Fibroblast of lung (primary cell): ENCODE results near the gene TMEM132E. TPM values are rescaled to one million over a fixed set of nuclear protein-coding genes. Genes with fewer than 3 reads are reported as not detected.

ENCODE experiments used
- DNase-seq, 2 donors: peaks; one replicate each; pipeline versions ENCODE4 v3.0.0 to v3.0.0-alpha.2; 2010; ENCODE audit warnings: low read depth in 2 of 2
- H2AFZ ChIP-seq: 2 replicates; pipeline ENCODE4 v1.5.1; 2012; ENCODE audit warnings: low read length, control low read depth, inconsistent platforms
- H3K27ac ChIP-seq: 2 replicates; pipeline ENCODE4 v1.5.1; 2011; ENCODE audit warnings: low read length, control low read depth; ENCODE audit not compliant: insufficient read depth
- H3K27me3 ChIP-seq: 2 replicates; pipeline ENCODE4 v1.5.1; 2011; ENCODE audit warnings: mild to moderate bottlenecking, low read length; ENCODE audit not compliant: control insufficient read depth, insufficient read depth
- H3K36me3 ChIP-seq: 2 replicates; pipeline ENCODE4 v1.5.1; 2011; ENCODE audit warnings: low read length; ENCODE audit not compliant: control insufficient read depth, insufficient read depth
- H3K4me1 ChIP-seq: 2 replicates; pipeline ENCODE4 v1.5.1; 2011; ENCODE audit warnings: low read length; ENCODE audit not compliant: control insufficient read depth, insufficient read depth; ENCODE audit errors: extremely low read depth
- H3K4me2 ChIP-seq: 2 replicates; pipeline ENCODE4 v1.5.1; 2011; ENCODE audit warnings: low read length, control low read depth; ENCODE audit not compliant: insufficient read depth; ENCODE audit errors: extremely low read depth
- H3K4me3 ChIP-seq, 4 experiments: fragments of 200-600 bp in 1 of 4; sonication (generic) in 1 of 4; replicated peaks in 1 of 4; 2 replicates each; pipeline ENCODE4 v1.5.1; 2011 to 2016; ENCODE audit warnings: low read length in 4 of 4, low read depth in 3 of 4, mild to moderate bottlenecking in 3 of 4, control low read depth in 2 of 4, inconsistent platforms in 1 of 4, mixed read lengths in 1 of 4; ENCODE audit not compliant: insufficient read depth in 1 of 4; ENCODE audit errors: control extremely low read depth in 1 of 4
- H3K79me2 ChIP-seq: 2 replicates; pipeline ENCODE4 v1.5.1; 2012; ENCODE audit warnings: mild to moderate bottlenecking, low read length, inconsistent platforms; ENCODE audit not compliant: control insufficient read depth, insufficient read depth
- H3K9ac ChIP-seq: 2 replicates; pipeline ENCODE4 v1.5.1; 2011; ENCODE audit warnings: mild to moderate bottlenecking, low read length, control low read depth; ENCODE audit not compliant: insufficient read depth
- H3K9me3 ChIP-seq: 2 replicates; pipeline ENCODE4 v1.5.1; 2012; ENCODE audit warnings: low read depth, low read length; ENCODE audit not compliant: control insufficient read depth, insufficient read depth
- H4K20me1 ChIP-seq: 2 replicates; pipeline ENCODE4 v1.5.1; 2011; ENCODE audit warnings: low read length; ENCODE audit not compliant: control insufficient read depth, insufficient read depth; ENCODE audit errors: extremely low read depth
- EZH2 ChIP-seq: IDR thresholded peaks from 2 replicates; pipeline ENCODE4 v1.5.1; 2012; ENCODE audit warnings: low read length, control low read depth, mild to moderate bottlenecking; ENCODE audit errors: missing control alignments
- polyA plus RNA-seq, 2 donors: library from polyadenylated mRNA; depleted of rRNA in 1 of 2; stranded (reverse) in 1 of 2; unstranded in 1 of 2; fragments of >200 nt; gene quantifications; 2 replicates each; pipeline ENCODE4 v1.2.1, GENCODE V29; 2011 to 2012; ENCODE audit warnings: missing spikeins in 1 of 2
- total RNA-seq: library from RNA; depleted of rRNA; stranded (reverse); fragments of >200 nt; gene quantifications from 2 replicates; pipeline ENCODE4 v1.2.1, GENCODE V29; 2014
- TF ChIP-seq, protein P1 (sequence below), 2 donors: IDR thresholded peaks in 1 of 2; conservative IDR thresholded peaks in 1 of 2; 1 replicate in 1 of 2; 2 replicates in 1 of 2; pipeline ENCODE4 v1.5.1; 2011 to 2012; ENCODE audit warnings: low read length in 2 of 2, control low read depth in 1 of 2, inconsistent platforms in 1 of 2, low read depth in 1 of 2, mild to moderate bottlenecking in 1 of 2

The TMEM132E gene
- total and polyA plus RNA-seq, 2 donors (not counting 1 experiment from before 2014, with no cell fraction given) = not detected

DNA sequence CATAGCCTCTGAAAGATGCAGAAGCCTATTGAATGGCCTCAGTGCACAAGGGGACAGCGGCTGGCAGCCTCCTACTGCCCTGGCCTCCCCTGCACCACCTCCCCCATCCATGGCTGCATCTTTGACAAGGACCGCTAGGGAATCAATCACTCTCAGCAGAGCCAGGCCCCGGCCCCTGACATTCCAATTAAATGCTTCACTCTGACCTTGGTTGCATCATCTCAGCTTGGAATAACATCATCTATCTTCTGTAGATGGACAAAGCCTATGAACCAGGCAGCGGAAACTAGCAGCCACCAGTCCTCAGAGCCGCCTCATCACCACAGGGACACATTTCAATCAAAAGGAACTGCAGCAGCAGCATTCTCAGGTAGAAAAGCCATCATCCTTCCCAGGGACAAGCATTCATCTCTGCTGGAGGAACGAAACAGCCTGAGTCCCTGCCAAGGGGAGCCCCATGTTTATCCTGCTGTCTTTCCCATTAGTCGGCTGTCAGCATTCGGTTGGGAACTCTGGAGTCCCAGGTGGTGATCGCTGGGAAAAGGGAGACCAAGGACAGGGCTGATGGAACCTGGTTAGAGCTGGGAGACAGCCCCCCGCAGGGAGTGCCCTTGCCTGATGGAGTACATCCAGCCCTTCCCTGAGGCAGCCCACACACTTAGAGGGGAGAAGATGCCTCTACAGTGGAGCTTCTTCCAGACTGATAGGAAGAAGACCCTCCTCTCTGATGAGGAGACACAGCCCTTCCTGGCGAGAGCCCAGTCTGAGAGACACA lies 11.5 kb upstream of the TMEM132E start:
- Histone ChIP-seq H3K79me2 (no peaks in the 10 kb centered on the region), H3K27me3 (no peaks in the 10 kb centered on the region), H3K9ac (no peak overlapping the region), H4K20me1 (no peaks in the 10 kb centered on the region), H3K4me1 (no peaks in the 10 kb centered on the region), H2AFZ (no peak overlapping the region), H3K4me2 (no peak overlapping the region), H3K36me3 (no peaks in the 10 kb centered on the region), H3K4me3 (no peak overlapping the region), H3K27ac (no peak overlapping the region), H3K9me3 (no peaks in the 10 kb centered on the region)
- no peak for TF ChIP-seq EZH2
- TF ChIP-seq, protein P1, sequence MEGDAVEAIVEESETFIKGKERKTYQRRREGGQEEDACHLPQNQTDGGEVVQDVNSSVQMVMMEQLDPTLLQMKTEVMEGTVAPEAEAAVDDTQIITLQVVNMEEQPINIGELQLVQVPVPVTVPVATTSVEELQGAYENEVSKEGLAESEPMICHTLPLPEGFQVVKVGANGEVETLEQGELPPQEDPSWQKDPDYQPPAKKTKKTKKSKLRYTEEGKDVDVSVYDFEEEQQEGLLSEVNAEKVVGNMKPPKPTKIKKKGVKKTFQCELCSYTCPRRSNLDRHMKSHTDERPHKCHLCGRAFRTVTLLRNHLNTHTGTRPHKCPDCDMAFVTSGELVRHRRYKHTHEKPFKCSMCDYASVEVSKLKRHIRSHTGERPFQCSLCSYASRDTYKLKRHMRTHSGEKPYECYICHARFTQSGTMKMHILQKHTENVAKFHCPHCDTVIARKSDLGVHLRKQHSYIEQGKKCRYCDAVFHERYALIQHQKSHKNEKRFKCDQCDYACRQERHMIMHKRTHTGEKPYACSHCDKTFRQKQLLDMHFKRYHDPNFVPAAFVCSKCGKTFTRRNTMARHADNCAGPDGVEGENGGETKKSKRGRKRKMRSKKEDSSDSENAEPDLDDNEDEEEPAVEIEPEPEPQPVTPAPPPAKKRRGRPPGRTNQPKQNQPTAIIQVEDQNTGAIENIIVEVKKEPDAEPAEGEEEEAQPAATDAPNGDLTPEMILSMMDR (conservative IDR thresholded peaks at IDR 0.05 in 1 of 2, IDR thresholded peaks at IDR 0.05 in 1 of 2; ENCODE audit: low read depth in 1 of 2, low read length in 2 of 2) = no peak
- DNase-seq = no peak

GRCh38 chr17:34568953-34569352 lies 10.4 kb upstream of the TMEM132E start:
- no peak for DNase-seq
- H3K4me1 ChIP-seq = no peaks in the 10 kb centered on the region
- H3K9ac ChIP-seq = no peak overlapping the region
- no peaks in the 10 kb centered on the region for H3K27me3 ChIP-seq
- H2AFZ ChIP-seq = no peak overlapping the region
- no peak for TF ChIP-seq EZH2
- TF ChIP-seq, protein P1 (conservative IDR thresholded peaks at IDR 0.05 in 1 of 2, IDR thresholded peaks at IDR 0.05 in 1 of 2; ENCODE audit: low read depth in 1 of 2, low read length in 2 of 2) = no peak
- no peak overlapping the region for H3K4me3 ChIP-seq
- H3K9me3 ChIP-seq = no peaks in the 10 kb centered on the region
- no peaks in the 10 kb centered on the region for H3K79me2 ChIP-seq
- no peaks in the 10 kb centered on the region for H3K36me3 ChIP-seq
- no peaks in the 10 kb centered on the region for H4K20me1 ChIP-seq
- no peak overlapping the region for H3K4me2 ChIP-seq
- H3K27ac ChIP-seq = no peak overlapping the region

- no peaks in the 10 kb centered on the region for H3K9me3 ChIP-seq
- H3K27me3 ChIP-seq = no peaks in the 10 kb centered on the region
- DNase-seq = no peak
- H3K4me3 ChIP-seq = no peak overlapping the region
- no peaks in the 10 kb centered on the region for H3K79me2 ChIP-seq
- no peaks in the 10 kb centered on the region for H3K4me1 ChIP-seq
- no peaks in the 10 kb centered on the region for H3K36me3 ChIP-seq
- TF ChIP-seq, protein P1 (conservative IDR thresholded peaks at IDR 0.05 in 1 of 2, IDR thresholded peaks at IDR 0.05 in 1 of 2; ENCODE audit: low read depth in 1 of 2, low read length in 2 of 2) = no peak
- no peak for TF ChIP-seq EZH2
- no peak overlapping the region for H2AFZ ChIP-seq
- H3K9ac ChIP-seq = no peak overlapping the region
- H4K20me1 ChIP-seq = no peaks in the 10 kb centered on the region
- H3K27ac ChIP-seq = no peak overlapping the region
- H3K4me2 ChIP-seq = no peak overlapping the region
These were observed 9.8 kb upstream of the TMEM132E start for GRCh38 chr17:34569591-34569990.
